ENCODE data around the gene LTO1. TPM values are rescaled to one million over a fixed set of nuclear protein-coding genes. Genes with fewer than 3 reads are reported as not detected.

The LTO1 gene
- total RNA-seq, 1 donor from 2014 or later = 15.9 TPM

GRCh38 chr11:69662806-69663205 is 12.3 kb downstream of the LTO1 start:
- H3K4me3 ChIP-seq (ENCODE audit: low read depth, low read length) = no peak overlapping the region
- DNase-seq (ENCODE audit: low read depth) = no peak
- no peak for TF ChIP-seq CTCF (conservative IDR thresholded peaks at IDR 0.05; ENCODE audit: low read depth, low read length)

DNA sequence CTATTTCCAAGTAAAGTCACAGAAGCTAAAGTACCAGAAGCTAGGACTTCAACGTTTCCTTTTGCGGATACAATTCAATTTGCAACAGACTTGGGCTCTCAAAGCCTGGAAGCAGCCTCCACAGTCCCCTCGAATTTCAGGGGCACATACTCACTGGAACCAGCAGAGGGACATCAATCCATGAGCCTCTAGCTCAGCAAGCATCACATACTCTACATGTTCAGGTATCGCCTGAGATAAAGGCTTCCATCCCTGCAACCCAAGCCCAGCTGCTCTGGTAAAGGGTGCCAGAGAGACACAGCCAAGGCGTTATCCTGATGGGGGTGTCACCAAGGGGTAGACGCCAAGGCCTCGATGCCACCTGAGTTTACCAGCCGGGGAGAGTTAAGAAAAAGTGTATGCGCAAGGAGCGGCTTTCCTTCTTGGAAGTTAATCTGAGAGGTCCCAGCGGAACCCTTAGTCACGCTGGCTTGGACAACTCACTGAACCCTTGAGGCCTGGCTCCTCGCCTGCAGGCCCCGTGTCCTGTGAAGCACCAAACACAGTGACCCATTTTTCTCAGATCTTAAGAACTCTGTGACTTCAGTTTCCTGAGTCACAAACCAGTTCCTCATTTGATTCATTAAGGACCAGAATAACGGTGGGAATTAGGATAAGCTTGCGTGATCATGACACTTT is 13.0 kb downstream of the LTO1 start:
- H3K4me3 ChIP-seq (ENCODE audit: low read depth, low read length) = no peak overlapping the region
- DNase-seq (ENCODE audit: low read depth) = no peak
- peak; percentile 44 for TF ChIP-seq CTCF (conservative IDR thresholded peaks at IDR 0.05; ENCODE audit: low read depth, low read length)

GRCh38 chr11:69661413-69661715 is 13.8 kb downstream of the LTO1 start:
- no peak overlapping the region for H3K4me3 ChIP-seq (ENCODE audit: low read depth, low read length)
- no peak for TF ChIP-seq CTCF (conservative IDR thresholded peaks at IDR 0.05; ENCODE audit: low read depth, low read length)
- DNase-seq (ENCODE audit: low read depth) = no peak

DNA sequence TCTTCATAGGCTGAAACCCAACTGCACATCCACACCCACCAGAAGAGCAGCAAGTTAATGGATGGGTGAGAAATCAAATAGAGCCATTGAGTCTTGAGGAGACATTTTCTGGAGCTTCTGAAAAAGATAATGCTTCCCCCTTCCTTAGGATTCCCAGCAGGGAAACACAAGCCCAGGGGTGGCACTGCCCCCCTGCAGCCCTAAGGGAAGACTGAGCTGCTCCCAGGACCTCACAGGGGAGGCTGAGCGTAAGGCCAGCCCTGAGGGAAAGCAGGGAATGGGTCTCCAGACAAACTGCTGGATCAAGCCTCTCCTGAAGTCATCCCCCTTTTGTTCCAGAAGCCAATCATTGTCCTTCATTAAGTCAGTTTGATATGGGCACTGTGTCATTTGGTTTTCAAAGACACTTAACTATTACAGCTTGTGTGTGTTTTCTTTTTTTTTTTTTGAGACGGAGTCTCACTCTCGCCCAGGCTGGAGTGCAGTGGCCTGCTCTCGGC is 15.1 kb downstream of the LTO1 start:
- no peak for DNase-seq (ENCODE audit: low read depth)
- no peak for TF ChIP-seq CTCF (conservative IDR thresholded peaks at IDR 0.05; ENCODE audit: low read depth, low read length)
- no peak overlapping the region for H3K4me3 ChIP-seq (ENCODE audit: low read depth, low read length)

DNA sequence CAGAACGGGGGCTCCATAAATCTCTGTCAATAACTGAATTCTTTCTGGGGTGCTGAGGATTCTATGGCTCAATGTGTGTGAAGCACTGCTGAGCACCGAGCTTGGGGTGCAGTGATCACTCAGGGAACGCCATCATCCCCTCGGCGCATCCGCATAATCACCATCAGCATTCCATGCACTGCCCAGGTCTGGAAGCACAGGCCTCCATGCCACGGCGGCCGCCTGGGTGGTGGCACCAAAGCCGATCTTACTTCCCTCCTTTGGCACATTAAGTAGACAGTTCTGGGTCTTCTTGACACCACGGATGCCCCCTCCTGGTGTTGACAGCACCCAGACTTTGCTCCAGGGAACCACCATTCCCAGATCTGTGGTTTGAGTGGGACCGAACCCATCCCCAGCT is 15.6 kb downstream of the LTO1 start:
- no peak for TF ChIP-seq CTCF (conservative IDR thresholded peaks at IDR 0.05; ENCODE audit: low read depth, low read length)
- DNase-seq (ENCODE audit: low read depth) = no peak

GRCh38 chr11:69658626-69659450 is 16.3 kb downstream of the LTO1 start:
- no peak for DNase-seq (ENCODE audit: low read depth)
- no peak for TF ChIP-seq CTCF (conservative IDR thresholded peaks at IDR 0.05; ENCODE audit: low read depth, low read length)
- H3K4me3 ChIP-seq (ENCODE audit: low read depth, low read length) = no peak overlapping the region

More for the DNA sequence above, 15.6 kb downstream of the LTO1 start:
- H3K4me3 ChIP-seq (ENCODE audit: low read depth, low read length) = no peak overlapping the region

All from epithelial cell of proximal tubule (primary cell).